SK-N-SH (cell line): ENCODE results near the gene CIPC. TPM values are rescaled to one million over a fixed set of nuclear protein-coding genes. Genes with fewer than 3 reads are reported as not detected.

Source experiments
- CTCF ChIA-PET: fragments of 300-600, 350-600 bp; formaldehyde crosslinking; extraction: SDS; loops from one replicate; lab custom pipeline; 2021; lab: Yijun Ruan, JAX
- POLR2A ChIA-PET: fragments of 350-600 bp; sonication (Branson Sonifier 250); formaldehyde crosslinking; extraction: SDS; loops from one replicate; lab custom pipeline; 2020; ENCODE audit warnings: antibody characterized with exemption, inconsistent platforms; lab: Yijun Ruan, JAX
- DNase-seq: peaks from one replicate; pipeline ENCODE4 v3.0.0; 2012
- H2AFZ ChIP-seq: fragments of 200-600 bp; sonication (generic); 2 replicates; pipeline ENCODE4 v1.8.1; 2016; ENCODE audit warnings: antibody characterized with exemption, mild to moderate bottlenecking, low read depth
- H3F3A ChIP-seq: fragments of 200-600 bp; sonication (generic); replicated peaks from 2 replicates; pipeline ENCODE3; 2016; ENCODE audit warnings: antibody characterized with exemption, mild to moderate bottlenecking; ENCODE audit not compliant: insufficient read depth
- H3K27ac ChIP-seq, 2 experiments: fragments of 200-500 bp in 1 of 2; fragments of 200-600 bp in 1 of 2; sonication (Bioruptor generic) in 1 of 2; sonication (generic), shearing (Covaris generic) in 1 of 2; 2 replicates each; pipeline versions ENCODE4 v1.5.1 to v1.6.1; 2014 to 2016; ENCODE audit warnings: low read depth in 2 of 2, inconsistent platforms in 1 of 2, low read length in 1 of 2, mild to moderate bottlenecking in 1 of 2, mixed read lengths in 1 of 2
- H3K27me3 ChIP-seq: fragments of 200-600 bp; sonication (generic), shearing (Covaris generic); 2 replicates; pipeline ENCODE4 v1.6.1; 2016; ENCODE audit warnings: mixed run types; ENCODE audit not compliant: insufficient read depth
- H3K36me3 ChIP-seq, 2 experiments: fragments of 200-500 bp in 1 of 2; fragments of 200-600 bp in 1 of 2; sonication (Bioruptor generic) in 1 of 2; sonication (generic) in 1 of 2; replicated peaks in 1 of 2; 2 replicates each; pipeline versions ENCODE3 to v1.5.1; 2014 to 2016; ENCODE audit warnings: low read length in 1 of 2, mild to moderate bottlenecking in 1 of 2; ENCODE audit not compliant: insufficient read depth in 2 of 2, control insufficient read depth in 1 of 2
- H3K4me1 ChIP-seq, 2 experiments: fragments of 200-500 bp in 1 of 2; fragments of 200-600 bp in 1 of 2; sonication (Bioruptor generic) in 1 of 2; sonication (generic), shearing (Covaris generic) in 1 of 2; 2 replicates each; pipeline versions ENCODE4 v1.5.1 to v1.6.1; 2014 to 2016; ENCODE audit warnings: low read depth in 1 of 2, low read length in 1 of 2, mixed run types in 1 of 2; ENCODE audit not compliant: insufficient read depth in 2 of 2, control insufficient read depth in 1 of 2
- H3K4me2 ChIP-seq: fragments of 200-600 bp; sonication (generic), shearing (Covaris generic); 2 replicates; pipeline ENCODE4 v1.6.1; 2017; ENCODE audit warnings: mixed run types
- H3K4me3 ChIP-seq, 2 experiments: fragments of 200-500 bp in 1 of 2; fragments of 200-600 bp in 1 of 2; sonication (Bioruptor generic) in 1 of 2; sonication (generic), shearing (Covaris generic) in 1 of 2; 2 replicates each; pipeline versions ENCODE4 v1.5.1 to v1.8.1; 2014 to 2016; ENCODE audit warnings: low read depth in 2 of 2, inconsistent platforms in 1 of 2, low read length in 1 of 2, mild to moderate bottlenecking in 1 of 2, mixed read lengths in 1 of 2, moderate library complexity in 1 of 2
- H3K79me2 ChIP-seq: fragments of 200-600 bp; sonication (generic); 2 replicates; pipeline ENCODE4 v1.8.1; 2017; ENCODE audit warnings: mild to moderate bottlenecking; ENCODE audit not compliant: insufficient read depth
- H3K9ac ChIP-seq: fragments of 200-600 bp; sonication (generic); 2 replicates; pipeline ENCODE4 v1.6.1; 2017; ENCODE audit warnings: mixed run types
- H3K9me2 ChIP-seq: fragments of 200-600 bp; sonication (generic); 2 replicates; pipeline ENCODE4 v1.6.1; 2017; ENCODE audit warnings: mixed run types
- H3K9me3 ChIP-seq: fragments of 200-600 bp; sonication (generic); 2 replicates; pipeline ENCODE4 v1.6.1; 2017; ENCODE audit warnings: mixed run types, mild to moderate bottlenecking, moderate library complexity
- H4K20me1 ChIP-seq: fragments of 200-600 bp; sonication (generic); 2 replicates; pipeline ENCODE4 v1.6.1; 2017; ENCODE audit warnings: mild to moderate bottlenecking, mixed run types; ENCODE audit not compliant: insufficient read depth
- CTCF ChIP-seq: fragments of 200-600 bp; sonication (generic); IDR thresholded peaks from 2 replicates; pipeline ENCODE4 v1.6.1; 2017; ENCODE audit warnings: antibody characterized with exemption, mild to moderate bottlenecking, moderate library complexity
- FOXJ3 ChIP-seq: sonication (generic); formaldehyde crosslinking; IDR thresholded peaks from 2 replicates; pipeline ENCODE4 v1.5.1; 2020; ENCODE audit warnings: mild to moderate bottlenecking, missing genetic modification reagents
- FOXM1 ChIP-seq: IDR thresholded peaks from 2 replicates; pipeline ENCODE4 v1.4.0; 2012; ENCODE audit warnings: low read depth, mild to moderate bottlenecking
- IRF3 ChIP-seq: fragments of 150-350 bp; IDR thresholded peaks from 2 replicates; pipeline ENCODE4 v1.6.1; 2016; ENCODE audit warnings: mild to moderate bottlenecking, low read depth, low read length
- MAX ChIP-seq: IDR thresholded peaks from 2 replicates; pipeline ENCODE4 v1.4.0; 2012; ENCODE audit warnings: low read depth
- NFIC ChIP-seq: IDR thresholded peaks from 2 replicates; pipeline ENCODE4 v1.4.0; 2012; ENCODE audit warnings: borderline replicate concordance
- POLR2AphosphoS5 ChIP-seq: IDR thresholded peaks from 2 replicates; pipeline ENCODE4 v1.6.1; 2012; ENCODE audit warnings: low read depth, low read length
- REST ChIP-seq: IDR thresholded peaks from 2 replicates; pipeline ENCODE4 v1.6.1; 2012; ENCODE audit warnings: mild to moderate bottlenecking, low read depth, low read length, moderate library complexity
- TAF1 ChIP-seq: IDR thresholded peaks from 2 replicates; pipeline ENCODE4 v1.6.1; 2012; ENCODE audit warnings: low read depth, mild to moderate bottlenecking, low read length, moderate library complexity, borderline replicate concordance
- TCF12 ChIP-seq: IDR thresholded peaks from 2 replicates; pipeline ENCODE4 v1.4.0; 2012
- USF1 ChIP-seq: IDR thresholded peaks from 2 replicates; pipeline ENCODE4 v1.4.0; 2012; ENCODE audit warnings: low read depth, borderline replicate concordance
- YY1 ChIP-seq: IDR thresholded peaks from 2 replicates; pipeline ENCODE4 v1.4.0; 2012; ENCODE audit warnings: low read depth, mild to moderate bottlenecking
- WGBS: methylation state at CpG from one replicate; pipeline ENCODE4 v1.1.6; 2017; ENCODE audit warnings: low lambda C conversion rate; 5-methylcytosine and 5-hydroxymethylcytosine counted together
- polyA plus RNA-seq, 3 experiments: library from polyadenylated mRNA; depleted of rRNA; stranded (reverse); fragments of >200 nt; gene quantifications; 2 replicates each; pipeline ENCODE4 v1.2.3, GENCODE V29; 2012

The CIPC gene
- polyA plus RNA-seq, 1 of the 3 experiments (the other 2 are of a cell fraction), result 6.5 TPM

GRCh38 chr14:77059276-77059915, 38.7 kb upstream of the CIPC start (continued):
- TF ChIP-seq CTCF (peak; percentile 23; the same call in 1 of the 2 replicates), NFIC (no peak), IRF3 (no peak), POLR2AphosphoS5 (no peak), YY1 (0 out of 2 replicates have a peak, but pooled peaks have one; percentile 21), USF1 (peak; percentile 56; the same call in 1 of the 2 replicates), FOXJ3 (CRISPR knock-in tag) (no peak), MAX (peak; percentile 99)

- Histone ChIP-seq H3F3A (no peaks in the 10 kb centered on the region), H3K9ac (no peak overlapping the region), H3K79me2 (no peaks in the 10 kb centered on the region), H3K4me1 (peaks cover 3 to 21% of the 10 kb centered on the region in 2 experiments; a peak in 2 of 4 replicates), H3K27me3 (no peaks in the 10 kb centered on the region), H3K4me2 (no peak overlapping the region), H4K20me1 (no peaks in the 10 kb centered on the region), H3K27ac (no peak overlapping the region), H2AFZ (no peak overlapping the region), H3K36me3 (no peaks in the 10 kb centered on the region), H3K9me3 (no peaks in the 10 kb centered on the region), H3K4me3 (no peak overlapping the region), H3K9me2 (no peaks in the 10 kb centered on the region)
- TF ChIP-seq REST, result no peak
- no peak for TF ChIP-seq TAF1
- TF ChIP-seq TCF12, result no peak
- TF ChIP-seq FOXM1, result no peak
- POLR2A ChIA-PET, result no interaction called here
- WGBS, result 100% methylated on average over 2 of the region's 12 CpGs
- DNase-seq, result no peak
- CTCF ChIA-PET, result interaction anchor here (2.9 to 18.3 kb wide), 3 partner anchors 9 to 189 kb away, joined by 10 to 764 read pairs (median 339); no protein-coding TSS in a partner anchor
These were observed 36.3 kb upstream of the CIPC start for GRCh38 chr14:77061630-77062257.
